ENCODE results near the gene NCK2.
"Not testable (repeated sequence)": the region's sequence is repeated elsewhere in the genome, so short reads cannot be mapped to it uniquely, and the experiment has no call there.

Gene NCK2

GRCh38 chr2:105770149-105770548 is 25.4 kb downstream of the NCK2 start:
- Histone ChIP-seq H3K9me3 (ENCODE audit: insufficient read depth, low read depth, low read length) (no peaks in the 10 kb centered on the region), H3K79me2 (ENCODE audit: insufficient read depth, low read length) (peaks cover 88% of the 10 kb centered on the region), H3K27me3 (ENCODE audit: insufficient read depth, low read length, poor library complexity, severe bottlenecking) (no peaks in the 10 kb centered on the region), H4K20me1 (ENCODE audit: insufficient read depth, low read length, poor library complexity, severe bottlenecking) (peaks cover 10% of the 10 kb centered on the region), H2AFZ (ENCODE audit: low read length) (no peak overlapping the region), H3K9ac (ENCODE audit: low read depth, low read length, poor library complexity, severe bottlenecking) (no peak overlapping the region), H3F3A (ENCODE audit: low read depth) (no peaks in the 10 kb centered on the region), H3K36me3 (ENCODE audit: insufficient read depth, low read length) (peaks cover 16% of the 10 kb centered on the region; the same call in 1 of the 2 replicates), H3K9me2 (replicated peaks; ENCODE audit: low read depth, low read length) (no peaks in the 10 kb centered on the region), H3K4me2 (ENCODE audit: low read depth, low read length, poor library complexity, severe bottlenecking) (no peak overlapping the region), H3K4me3 (ENCODE audit: low read length, poor library complexity, severe bottlenecking) (no peak overlapping the region), H3K4me1 (ENCODE audit: insufficient read depth, low read length, poor library complexity, severe bottlenecking) (peaks cover 8% of the 10 kb centered on the region)
- no peak for TF ChIP-seq CTCF (conservative IDR thresholded peaks at IDR 0.05; ENCODE audit: low read length)
- TF ChIP-seq EZH2phosphoT487 (IDR thresholded peaks at IDR 0.05; ENCODE audit: borderline replicate concordance), result no peak

GRCh38 chr2:105771291-105771690 is 26.6 kb downstream of the NCK2 start:
- peaks cover 88% of the 10 kb centered on the region for H3K79me2 ChIP-seq (ENCODE audit: insufficient read depth, low read length)
- H3K4me1 ChIP-seq (ENCODE audit: insufficient read depth, low read length, poor library complexity, severe bottlenecking), result peaks cover 17% of the 10 kb centered on the region

GRCh38 chr2:105771836-105772235 is 27.1 kb downstream of the NCK2 start:
- Histone ChIP-seq H3K4me3 (ENCODE audit: low read length, poor library complexity, severe bottlenecking) (no peak overlapping the region), H3K36me3 (ENCODE audit: insufficient read depth, low read length) (peaks cover 13% of the 10 kb centered on the region; the same call in 1 of the 2 replicates), H2AFZ (ENCODE audit: low read length) (no peak overlapping the region), H3K9me3 (ENCODE audit: insufficient read depth, low read depth, low read length) (no peaks in the 10 kb centered on the region), H3K4me1 (ENCODE audit: insufficient read depth, low read length, poor library complexity, severe bottlenecking) (peaks cover 22% of the 10 kb centered on the region), H3K27me3 (ENCODE audit: insufficient read depth, low read length, poor library complexity, severe bottlenecking) (no peaks in the 10 kb centered on the region), H3K9ac (ENCODE audit: low read depth, low read length, poor library complexity, severe bottlenecking) (no peak overlapping the region), H4K20me1 (ENCODE audit: insufficient read depth, low read length, poor library complexity, severe bottlenecking) (peaks cover 11% of the 10 kb centered on the region), H3K4me2 (ENCODE audit: low read depth, low read length, poor library complexity, severe bottlenecking) (no peak overlapping the region), H3K9me2 (replicated peaks; ENCODE audit: low read depth, low read length) (no peaks in the 10 kb centered on the region), H3K79me2 (ENCODE audit: insufficient read depth, low read length) (peaks cover 88% of the 10 kb centered on the region), H3F3A (ENCODE audit: low read depth) (no peaks in the 10 kb centered on the region)
- TF ChIP-seq CTCF (conservative IDR thresholded peaks at IDR 0.05; ENCODE audit: low read length) (no peak), EZH2phosphoT487 (IDR thresholded peaks at IDR 0.05; ENCODE audit: borderline replicate concordance) (no peak)

More at GRCh38 chr2:105771291-105771690, 26.6 kb downstream of the NCK2 start:
- not testable (repeated sequence) for H3K4me2 ChIP-seq (ENCODE audit: low read depth, low read length, poor library complexity, severe bottlenecking); H3K9me2 ChIP-seq (replicated peaks; ENCODE audit: low read depth, low read length); H3K9me3 ChIP-seq (ENCODE audit: insufficient read depth, low read depth, low read length); H2AFZ ChIP-seq (ENCODE audit: low read length); H3K9ac ChIP-seq (ENCODE audit: low read depth, low read length, poor library complexity, severe bottlenecking); H3K4me3 ChIP-seq (ENCODE audit: low read length, poor library complexity, severe bottlenecking); H3F3A ChIP-seq (ENCODE audit: low read depth); H3K27me3 ChIP-seq (ENCODE audit: insufficient read depth, low read length, poor library complexity, severe bottlenecking)
- peaks cover 16% of the 10 kb centered on the region; the same call in 1 of the 2 replicates for H3K36me3 ChIP-seq (ENCODE audit: insufficient read depth, low read length)
- H4K20me1 ChIP-seq (ENCODE audit: insufficient read depth, low read length, poor library complexity, severe bottlenecking), result peaks cover 11% of the 10 kb centered on the region

GRCh38 chr2:105772362-105772761 is 27.6 kb downstream of the NCK2 start:
- peaks cover 14% of the 10 kb centered on the region; the same call in 1 of the 2 replicates for H3K36me3 ChIP-seq (ENCODE audit: insufficient read depth, low read length)
- no peaks in the 10 kb centered on the region for H3K9me3 ChIP-seq (ENCODE audit: insufficient read depth, low read depth, low read length)
- TF ChIP-seq EZH2phosphoT487 (IDR thresholded peaks at IDR 0.05; ENCODE audit: borderline replicate concordance), result no peak
- TF ChIP-seq CTCF (conservative IDR thresholded peaks at IDR 0.05; ENCODE audit: low read length), result no peak
- no peak overlapping the region for H3K9ac ChIP-seq (ENCODE audit: low read depth, low read length, poor library complexity, severe bottlenecking)
- H3K4me3 ChIP-seq (ENCODE audit: low read length, poor library complexity, severe bottlenecking), result no peak overlapping the region
- no peak overlapping the region for H3K4me2 ChIP-seq (ENCODE audit: low read depth, low read length, poor library complexity, severe bottlenecking)
- H2AFZ ChIP-seq (ENCODE audit: low read length), result no peak overlapping the region
- no peaks in the 10 kb centered on the region for H3K27me3 ChIP-seq (ENCODE audit: insufficient read depth, low read length, poor library complexity, severe bottlenecking)
- peaks cover 90% of the 10 kb centered on the region for H3K79me2 ChIP-seq (ENCODE audit: insufficient read depth, low read length)
- H3F3A ChIP-seq (ENCODE audit: low read depth), result no peaks in the 10 kb centered on the region
- no peaks in the 10 kb centered on the region for H3K9me2 ChIP-seq (replicated peaks; ENCODE audit: low read depth, low read length)
- H3K4me1 ChIP-seq (ENCODE audit: insufficient read depth, low read length, poor library complexity, severe bottlenecking), result peaks cover 22% of the 10 kb centered on the region
- peaks cover 11% of the 10 kb centered on the region for H4K20me1 ChIP-seq (ENCODE audit: insufficient read depth, low read length, poor library complexity, severe bottlenecking)

All from Loucy (cell line).